Measurements from ENCODE around the gene HPS5. TPM values are rescaled to one million over a fixed set of nuclear protein-coding genes. Genes with fewer than 3 reads are reported as not detected.

The HPS5 gene
- total and polyA plus RNA-seq, 2 donors (not counting 3 experiments of a cell fraction or from before 2014, with no cell fraction given), result 4.7 to 14.1 TPM

GRCh38 chr11:18313965-18314763 lies 7.8 kb downstream of the HPS5 start:
- ChIA-PET CTCF (interaction anchor here (0.8 to 2.6 kb wide), 4 partner anchors 9 to 70 kb away, joined by 3 to 10 read pairs (median 4); no protein-coding TSS in a partner anchor), POLR2A (interaction anchor here (0.5 to 1.3 kb wide), 4 partner anchors 8 to 126 kb away, joined by 3 to 5 read pairs (median 4); partner anchors contain the start of gene HPS5)
- H3K9ac ChIP-seq (replicated peaks; ENCODE audit: extremely low read depth, insufficient read depth, low read length), result no peak overlapping the region
- H3K79me2 ChIP-seq (ENCODE audit: control insufficient read depth, insufficient read depth, low read length), result peaks cover 2% of the 10 kb centered on the region
- no peaks in the 10 kb centered on the region for H3K9me1 ChIP-seq (replicated peaks; ENCODE audit: control insufficient read depth, extremely low read depth, insufficient read depth, low read length)
- TF ChIP-seq GATA2 (IDR thresholded peaks at IDR 0.05; ENCODE audit: insufficient read depth, insufficient read length, low read depth, low read length) (no peak), FOS (IDR thresholded peaks at IDR 0.05; ENCODE audit: borderline replicate concordance, insufficient read depth, low read length) (no peak), EZH2 (IDR thresholded peaks at IDR 0.05; ENCODE audit: borderline replicate concordance, low read depth, low read length, severe bottlenecking) (no peak), JUN (IDR thresholded peaks at IDR 0.05; ENCODE audit: borderline replicate concordance, insufficient read depth, insufficient read length, low read depth) (no peak), POLR2AphosphoS5 (IDR thresholded peaks at IDR 0.05; ENCODE audit: insufficient read depth, low read depth, low read length) (no peak), MYC (IDR thresholded peaks at IDR 0.05; ENCODE audit: low read depth, low read length) (no peak), POLR2A (IDR thresholded peaks at IDR 0.05; ENCODE audit: low read depth, low read length) (no peak), MAX (IDR thresholded peaks at IDR 0.05; ENCODE audit: insufficient read depth, insufficient read length) (no peak)
- TF ChIP-seq, protein P1, sequence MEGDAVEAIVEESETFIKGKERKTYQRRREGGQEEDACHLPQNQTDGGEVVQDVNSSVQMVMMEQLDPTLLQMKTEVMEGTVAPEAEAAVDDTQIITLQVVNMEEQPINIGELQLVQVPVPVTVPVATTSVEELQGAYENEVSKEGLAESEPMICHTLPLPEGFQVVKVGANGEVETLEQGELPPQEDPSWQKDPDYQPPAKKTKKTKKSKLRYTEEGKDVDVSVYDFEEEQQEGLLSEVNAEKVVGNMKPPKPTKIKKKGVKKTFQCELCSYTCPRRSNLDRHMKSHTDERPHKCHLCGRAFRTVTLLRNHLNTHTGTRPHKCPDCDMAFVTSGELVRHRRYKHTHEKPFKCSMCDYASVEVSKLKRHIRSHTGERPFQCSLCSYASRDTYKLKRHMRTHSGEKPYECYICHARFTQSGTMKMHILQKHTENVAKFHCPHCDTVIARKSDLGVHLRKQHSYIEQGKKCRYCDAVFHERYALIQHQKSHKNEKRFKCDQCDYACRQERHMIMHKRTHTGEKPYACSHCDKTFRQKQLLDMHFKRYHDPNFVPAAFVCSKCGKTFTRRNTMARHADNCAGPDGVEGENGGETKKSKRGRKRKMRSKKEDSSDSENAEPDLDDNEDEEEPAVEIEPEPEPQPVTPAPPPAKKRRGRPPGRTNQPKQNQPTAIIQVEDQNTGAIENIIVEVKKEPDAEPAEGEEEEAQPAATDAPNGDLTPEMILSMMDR (IDR thresholded peaks at IDR 0.05; ENCODE audit: extremely low read depth in 1 of 2, insufficient read depth in 1 of 2, low read depth in 1 of 2, low read length in 2 of 2), result no peak
- no peaks in the 10 kb centered on the region for H3K4me1 ChIP-seq (ENCODE audit: control insufficient read depth, extremely low read depth, insufficient read depth, low read length)
- dilution Hi-C loops (cut with MboI; ENCODE audit: extremely low pct_ligation_motif_present, low sequenced_read_pairs), result no loop called here
- no peaks in the 10 kb centered on the region for H4K20me1 ChIP-seq (replicated peaks; ENCODE audit: control insufficient read depth, extremely low read depth, insufficient read depth, low read length)
- peak; percentile 33 for FAIRE-seq
- no peak overlapping the region for H3K4me3 ChIP-seq (replicated peaks in 1 of 3; ENCODE audit: insufficient read depth in 1 of 3, low read depth in 1 of 3, low read length in 3 of 3)
- BruUV-seq (replicated peaks), result no TSS peak
- no peaks in the 10 kb centered on the region for H3K9me3 ChIP-seq (replicated peaks; ENCODE audit: control insufficient read depth, insufficient read depth, low read length)
- peaks cover 0 to 5% of the 10 kb centered on the region in 2 experiments for H3K36me3 ChIP-seq (ENCODE audit: control insufficient read depth in 2 of 2, extremely low read depth in 1 of 2, insufficient read depth in 2 of 2, low read length in 2 of 2)
- intact Hi-C loops (cut with micrococcal nuclease), result no loop called here
- no peaks in the 10 kb centered on the region for H3K27me3 ChIP-seq (ENCODE audit: control insufficient read depth in 2 of 2, insufficient read depth in 2 of 2, low read length in 2 of 2)
- no peak overlapping the region for H2AFZ ChIP-seq (ENCODE audit: low read depth, low read length)
- H3K4me2 ChIP-seq (ENCODE audit: insufficient read depth, low read length), result no peak overlapping the region
- H3K27ac ChIP-seq (ENCODE audit: insufficient read depth, low read depth, low read length), result no peak overlapping the region
- no peak for DNase-seq (ENCODE audit: low read depth, low spot score)

Measured in endothelial cell of umbilical vein (primary cell).